Natural killer cell (primary cell): ENCODE data around the gene ZNF655. TPM values are rescaled to one million over a fixed set of nuclear protein-coding genes. Genes with fewer than 3 reads are reported as not detected.

Experiments used
- ATAC-seq, 3 donors: fragments of 150-1000 bp in 2 of 3; fragments of 200-7000 bp in 1 of 3; cut with Tn5 transposase; 1 replicate in 1 of 3; 2 replicates in 2 of 3; pipeline ENCODE4 v1.10.0; 2021; ENCODE audit warnings: mild to moderate bottlenecking in 2 of 3, moderate library complexity in 2 of 3
- DNase-seq, 2 donors: peaks; one replicate each; pipeline versions ENCODE4 v3.0.0 to v3.0.0-alpha.2; 2013 to 2021; ENCODE audit warnings: mixed read lengths in 1 of 2
- H3K27ac ChIP-seq: one replicate; pipeline ENCODE4 v1.5.1; 2013; ENCODE audit warnings: mild to moderate bottlenecking, low read length
- H3K27me3 ChIP-seq: one replicate; pipeline ENCODE4 v1.6.1; 2013; ENCODE audit warnings: low read length; ENCODE audit not compliant: control insufficient read depth, insufficient read depth
- H3K36me3 ChIP-seq: one replicate; pipeline ENCODE4 v1.6.1; 2013; ENCODE audit warnings: low read length; ENCODE audit not compliant: control insufficient read depth, insufficient read depth
- H3K4me1 ChIP-seq: one replicate; pipeline ENCODE4 v1.6.1; 2013; ENCODE audit warnings: low read length; ENCODE audit not compliant: control insufficient read depth, insufficient read depth
- H3K4me3 ChIP-seq: one replicate; pipeline ENCODE4 v1.5.1; 2013; ENCODE audit warnings: low read length
- H3K9me3 ChIP-seq: one replicate; pipeline ENCODE4 v1.6.1; 2013; ENCODE audit warnings: low read length; ENCODE audit not compliant: control insufficient read depth, insufficient read depth
- H3K27ac Mint-ChIP-seq, 2 donors: one replicate each; pipeline ENCODE4 v1.8.0; 2022; ENCODE audit warnings: mild to moderate bottlenecking in 2 of 2, mixed read lengths in 2 of 2, moderate library complexity in 1 of 2
- H3K27me3 Mint-ChIP-seq, 2 donors: one replicate each; pipeline ENCODE4 v1.8.0; 2022; ENCODE audit warnings: low read depth in 2 of 2, mixed read lengths in 2 of 2
- H3K36me3 Mint-ChIP-seq: one replicate; pipeline ENCODE4 v1.8.0; 2022; ENCODE audit warnings: mixed read lengths
- H3K4me1 Mint-ChIP-seq, 2 donors: one replicate each; pipeline ENCODE4 v1.8.0; 2022; ENCODE audit warnings: mixed read lengths in 2 of 2
- H3K4me3 Mint-ChIP-seq: one replicate; pipeline ENCODE4 v1.8.0; 2022; ENCODE audit warnings: mild to moderate bottlenecking, moderate library complexity, mixed read lengths
- H3K9me3 Mint-ChIP-seq, 2 donors: one replicate each; pipeline ENCODE4 v1.8.0; 2022; ENCODE audit warnings: mixed read lengths in 2 of 2
- CTCF ChIP-seq: fragments of 200-600 bp; IDR thresholded peaks from one replicate; pipeline ENCODE4 v1.8.0; 2022; ENCODE audit warnings: antibody characterized with exemption
- WGBS: methylation state at CpG from one replicate; pipeline ENCODE4 v1.1.7; 2013; ENCODE audit warnings: missing lambda C conversion rate; ENCODE audit not compliant: insufficient coverage; 5-methylcytosine and 5-hydroxymethylcytosine counted together
- intact Hi-C: fragments of 100-400 bp; cut with micrococcal nuclease; formaldehyde crosslinking; loops from one replicate; pipeline ENCODE4 v1.14.2; 2022
- total RNA-seq, 4 donors: library from RNA; stranded (reverse); fragments of 120-200 nt in 1 of 4; gene quantifications; one replicate each; pipeline versions ENCODE4 v1.2.3 to v1.2.4, GENCODE V29; 2013 to 2022

ZNF655 gene
- total RNA-seq, 3 donors from 2014 or later (not counting 1 experiment from before 2014, with no cell fraction given): 171 to 214 (median 196) TPM

- no peaks in the 10 kb centered on the region for H3K27me3 Mint-ChIP-seq
- no peaks in the 10 kb centered on the region for H3K9me3 Mint-ChIP-seq
- no peak overlapping the region for H3K27ac ChIP-seq
- WGBS: 91% methylated on average over 7 of the region's 7 CpGs
- no peak overlapping the region for H3K4me3 ChIP-seq
- no peak for TF ChIP-seq CTCF
- no peaks in the 10 kb centered on the region for H3K9me3 ChIP-seq
- ATAC-seq: no peak
- no peak for DNase-seq
- H3K36me3 Mint-ChIP-seq: peaks cover 27% of the 10 kb centered on the region
- peaks cover 45 to 54% of the 10 kb centered on the region in 2 donors for H3K4me1 Mint-ChIP-seq
- intact Hi-C loops: no loop called here
- H3K4me3 Mint-ChIP-seq: peak overlapping the region; percentile 36
- H3K27me3 ChIP-seq: no peaks in the 10 kb centered on the region
- peak overlapping the region; percentile 73 to 98 for H3K27ac Mint-ChIP-seq
- peaks cover 51% of the 10 kb centered on the region for H3K36me3 ChIP-seq
- H3K4me1 ChIP-seq: peaks cover 32% of the 10 kb centered on the region
Observed at GRCh38 chr7:99560834-99561736, 2.6 kb downstream of the ZNF655 start.

GRCh38 chr7:99561737-99562051 is 3.3 kb downstream of the ZNF655 start:
- peak overlapping the region; percentile 21 for H3K4me3 Mint-ChIP-seq
- H3K27me3 ChIP-seq: no peaks in the 10 kb centered on the region
- no peaks in the 10 kb centered on the region for H3K9me3 ChIP-seq
- no peak for TF ChIP-seq CTCF
- H3K27me3 Mint-ChIP-seq: no peaks in the 10 kb centered on the region
- peak overlapping the region; percentile 75 for H3K27ac Mint-ChIP-seq
- WGBS: 94% methylated on average over 2 of the region's 2 CpGs
- intact Hi-C loops: no loop called here
- H3K4me3 ChIP-seq: no peak overlapping the region
- H3K4me1 Mint-ChIP-seq: peaks cover 45 to 54% of the 10 kb centered on the region in 2 donors
- no peak overlapping the region for H3K27ac ChIP-seq
- DNase-seq: no peak
- peaks cover 50% of the 10 kb centered on the region for H3K36me3 ChIP-seq
- no peaks in the 10 kb centered on the region for H3K9me3 Mint-ChIP-seq
- H3K36me3 Mint-ChIP-seq: peaks cover 27% of the 10 kb centered on the region
- ATAC-seq: no peak
- H3K4me1 ChIP-seq: peaks cover 32% of the 10 kb centered on the region

GRCh38 chr7:99562114-99562784 is 3.8 kb downstream of the ZNF655 start:
- intact Hi-C loops: no loop called here
- H3K9me3 ChIP-seq: no peaks in the 10 kb centered on the region
- peaks cover 50% of the 10 kb centered on the region for H3K36me3 ChIP-seq
- DNase-seq: no peak
- H3K4me1 ChIP-seq: peaks cover 26% of the 10 kb centered on the region
- Mint-ChIP-seq H3K27ac (peak overlapping the region; percentile 75), H3K36me3 (peaks cover 27% of the 10 kb centered on the region), H3K9me3 (no peaks in the 10 kb centered on the region), H3K4me3 (peak overlapping the region; percentile 29), H3K27me3 (no peaks in the 10 kb centered on the region), H3K4me1 (peaks cover 42 to 51% of the 10 kb centered on the region in 2 donors)
- H3K27me3 ChIP-seq: no peaks in the 10 kb centered on the region
- no peak overlapping the region for H3K4me3 ChIP-seq
- ATAC-seq: no peak
- 97% methylated on average over 7 of the region's 9 CpGs for WGBS
- no peak overlapping the region for H3K27ac ChIP-seq
- no peak for TF ChIP-seq CTCF
